HepG2 (cell line): Measurements from ENCODE around the gene ZSCAN20. TPM values are rescaled to one million over a fixed set of nuclear protein-coding genes. Genes with fewer than 3 reads are reported as not detected.
A peak's percentile ranks its signal among the peaks of the same experiment; 100 is the strongest.

Experiments
- CBX5 ChIP-seq: sonication (generic); formaldehyde crosslinking; IDR thresholded peaks from 2 replicates; pipeline ENCODE4 v1.4.0; 2020; ENCODE audit warnings: missing genetic modification reagents, borderline replicate concordance
- DPF2 ChIP-seq: sonication (generic); formaldehyde crosslinking; IDR thresholded peaks from 2 replicates; pipeline ENCODE4 v1.4.0; 2020; ENCODE audit warnings: mild to moderate bottlenecking, low read depth, missing genetic modification reagents, borderline replicate concordance
- FOXA1 ChIP-seq, 2 experiments: fragments of 450-650 bp in 1 of 2; sonication (generic) in 1 of 2; formaldehyde crosslinking in 1 of 2; IDR thresholded peaks; 2 replicates each; pipeline versions ENCODE4 v1.4.0 to v1.6.1; 2016 to 2020; ENCODE audit warnings: missing genetic modification reagents in 1 of 2
- FOXA3 ChIP-seq: IDR thresholded peaks from 2 replicates; pipeline ENCODE4 v1.6.1; 2016; ENCODE audit warnings: missing genetic modification reagents, missing compliant biosample characterization
- HNF4A ChIP-seq: sonication (generic); formaldehyde crosslinking; IDR thresholded peaks from 2 replicates; pipeline ENCODE4 v1.4.0; 2020; ENCODE audit warnings: missing genetic modification reagents
- HOXA3 ChIP-seq: sonication (generic); formaldehyde crosslinking; IDR thresholded peaks from 2 replicates; pipeline ENCODE4 v1.5.0; 2020; ENCODE audit warnings: missing genetic modification reagents
- MXD4 ChIP-seq: IDR thresholded peaks from 2 replicates; pipeline ENCODE4 v1.6.1; 2016; ENCODE audit warnings: mild to moderate bottlenecking, missing biosample characterization, missing genetic modification reagents
- MXI1 ChIP-seq: IDR thresholded peaks from 3 replicates; pipeline ENCODE4 v1.6.1; 2012; ENCODE audit warnings: low read depth, low read length, inconsistent platforms, borderline replicate concordance
- SALL1 ChIP-seq: sonication (generic); formaldehyde crosslinking; IDR thresholded peaks from 2 replicates; pipeline ENCODE4 v1.8.0; 2022; ENCODE audit warnings: mild to moderate bottlenecking, missing genetic modification reagents
- SAP130 ChIP-seq: IDR thresholded peaks from 2 replicates; pipeline ENCODE4 v1.6.1; 2016; ENCODE audit warnings: low read depth
- TBX3 ChIP-seq: fragments of 450-650 bp; IDR thresholded peaks from 2 replicates; pipeline ENCODE4 v1.6.1; 2017; ENCODE audit warnings: antibody characterized with exemption, mild to moderate bottlenecking, inconsistent platforms, borderline replicate concordance
- TFAP4 ChIP-seq: sonication (generic); IDR thresholded peaks from 2 replicates; pipeline ENCODE4 v1.6.1; 2016; ENCODE audit warnings: low read depth, borderline replicate concordance
- ZMYM3 ChIP-seq: sonication (generic); formaldehyde crosslinking; IDR thresholded peaks from 2 replicates; pipeline ENCODE4 v1.5.1; 2020; ENCODE audit warnings: mild to moderate bottlenecking, missing genetic modification reagents
- ZNF136 ChIP-seq: sonication (generic); formaldehyde crosslinking; IDR thresholded peaks from 2 replicates; pipeline ENCODE4 v1.8.1; 2022; ENCODE audit warnings: low read depth, mild to moderate bottlenecking, moderate library complexity, missing genetic modification reagents
- ZNF292 ChIP-seq: sonication (generic); formaldehyde crosslinking; IDR thresholded peaks from 2 replicates; pipeline ENCODE4 v1.8.1; 2022; ENCODE audit warnings: mild to moderate bottlenecking, low read depth, missing genetic modification reagents, borderline replicate concordance
- ZNF788 ChIP-seq: sonication (generic); formaldehyde crosslinking; IDR thresholded peaks from 2 replicates; pipeline ENCODE4 v1.5.0; 2020; ENCODE audit warnings: mild to moderate bottlenecking, missing genetic modification reagents, borderline replicate concordance
- polyA plus RNA-seq, 8 experiments: library from polyadenylated mRNA; depleted of rRNA in 3 of 8; stranded (reverse) in 7 of 8; unstranded in 1 of 8; fragments of >200 nt; fragmentation: Illumina TruSeq in 4 of 8; extraction: Trizol in 4 of 8; gene quantifications; 2 replicates each; pipeline versions ENCODE4 v1.2.1 to v1.2.3, GENCODE V29; 2011 to 2016; ENCODE audit warnings: low read depth in 4 of 8, missing spikeins in 1 of 8, mixed read lengths in 1 of 8; ENCODE audit not compliant: insufficient read depth in 1 of 8
- total RNA-seq, 5 experiments: library from RNA; depleted of rRNA; stranded (reverse); fragments of >200 nt; fragmentation: Illumina TruSeq; extraction: Trizol; gene quantifications; 2 replicates each; pipeline ENCODE4 v1.2.3, GENCODE V29; 2016; ENCODE audit warnings: low read depth in 1 of 5
- TF ChIP-seq, protein P1 (sequence below): sonication (generic); formaldehyde crosslinking; IDR thresholded peaks from 2 replicates; pipeline ENCODE4 v1.5.0; 2020; ENCODE audit warnings: mild to moderate bottlenecking, missing genetic modification reagents, borderline replicate concordance
- TF ChIP-seq, protein P2 (sequence below): sonication (generic); formaldehyde crosslinking; IDR thresholded peaks from 2 replicates; pipeline ENCODE4 v1.4.0; 2020; ENCODE audit warnings: missing genetic modification reagents; ENCODE audit errors: not compliant biosample characterization

The ZSCAN20 gene
- total and polyA plus RNA-seq, 2 of the 13 experiments (the other 11 are each of a cell fraction or from before 2014, with no cell fraction given), result 1.1 to 2.8 TPM

DNA sequence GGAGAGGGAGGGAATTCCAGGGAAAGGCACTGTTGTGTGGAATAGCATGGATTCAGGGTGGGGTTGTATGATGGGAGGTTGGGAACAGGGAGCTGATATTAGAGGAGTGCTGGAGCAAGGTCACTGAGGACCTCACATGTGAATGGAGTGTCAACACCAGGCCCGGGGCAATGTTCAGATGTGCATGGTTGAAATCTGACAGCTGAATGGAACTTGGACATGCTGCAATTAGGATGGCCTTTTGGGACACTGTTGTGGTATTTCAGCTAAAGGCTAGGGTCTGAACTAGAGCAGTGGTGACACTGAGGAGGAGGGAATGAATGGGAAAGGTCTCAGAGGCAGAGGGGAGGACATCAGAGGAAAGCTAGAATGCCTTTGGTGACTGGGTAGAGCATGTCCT lies 25.0 kb downstream of the ZSCAN20 start (continued):
- TF ChIP-seq ZNF292 (peak; percentile 40; the same call in 1 of the 2 replicates), ZMYM3 (CRISPR knock-in tag) (peak; percentile 18; the same call in 1 of the 2 replicates), FOXA1 (IDR thresholded peaks at IDR 0.05) (no peak), FOXA1 (CRISPR knock-in tag; IDR thresholded peaks at IDR 0.05) (peak; percentile 53), ZNF788 (CRISPR knock-in tag) (no peak), HNF4A (CRISPR knock-in tag) (peak; percentile 76), SALL1 (peak; percentile 32; the same call in 1 of the 2 replicates), ZNF136 (no peak), MXI1 (0 out of 3 replicates have a peak, but pooled peaks have one; percentile 29), SAP130 (CRISPR knock-in tag) (0 out of 2 replicates have a peak, but pooled peaks have one; percentile 19), CBX5 (CRISPR knock-in tag) (no peak), HOXA3 (CRISPR knock-in tag) (0 out of 2 replicates have a peak, but pooled peaks have one; percentile 26), TFAP4 (peak; percentile 36; the same call in 1 of the 2 replicates), TBX3 (no peak), FOXA3 (peak; percentile 52; the same call in 1 of the 2 replicates), DPF2 (CRISPR knock-in tag) (0 out of 2 replicates have a peak, but pooled peaks have one; percentile 35), MXD4 (CRISPR knock-in tag) (0 out of 2 replicates have a peak, but pooled peaks have one; percentile 31)
- TF ChIP-seq, protein P1, sequence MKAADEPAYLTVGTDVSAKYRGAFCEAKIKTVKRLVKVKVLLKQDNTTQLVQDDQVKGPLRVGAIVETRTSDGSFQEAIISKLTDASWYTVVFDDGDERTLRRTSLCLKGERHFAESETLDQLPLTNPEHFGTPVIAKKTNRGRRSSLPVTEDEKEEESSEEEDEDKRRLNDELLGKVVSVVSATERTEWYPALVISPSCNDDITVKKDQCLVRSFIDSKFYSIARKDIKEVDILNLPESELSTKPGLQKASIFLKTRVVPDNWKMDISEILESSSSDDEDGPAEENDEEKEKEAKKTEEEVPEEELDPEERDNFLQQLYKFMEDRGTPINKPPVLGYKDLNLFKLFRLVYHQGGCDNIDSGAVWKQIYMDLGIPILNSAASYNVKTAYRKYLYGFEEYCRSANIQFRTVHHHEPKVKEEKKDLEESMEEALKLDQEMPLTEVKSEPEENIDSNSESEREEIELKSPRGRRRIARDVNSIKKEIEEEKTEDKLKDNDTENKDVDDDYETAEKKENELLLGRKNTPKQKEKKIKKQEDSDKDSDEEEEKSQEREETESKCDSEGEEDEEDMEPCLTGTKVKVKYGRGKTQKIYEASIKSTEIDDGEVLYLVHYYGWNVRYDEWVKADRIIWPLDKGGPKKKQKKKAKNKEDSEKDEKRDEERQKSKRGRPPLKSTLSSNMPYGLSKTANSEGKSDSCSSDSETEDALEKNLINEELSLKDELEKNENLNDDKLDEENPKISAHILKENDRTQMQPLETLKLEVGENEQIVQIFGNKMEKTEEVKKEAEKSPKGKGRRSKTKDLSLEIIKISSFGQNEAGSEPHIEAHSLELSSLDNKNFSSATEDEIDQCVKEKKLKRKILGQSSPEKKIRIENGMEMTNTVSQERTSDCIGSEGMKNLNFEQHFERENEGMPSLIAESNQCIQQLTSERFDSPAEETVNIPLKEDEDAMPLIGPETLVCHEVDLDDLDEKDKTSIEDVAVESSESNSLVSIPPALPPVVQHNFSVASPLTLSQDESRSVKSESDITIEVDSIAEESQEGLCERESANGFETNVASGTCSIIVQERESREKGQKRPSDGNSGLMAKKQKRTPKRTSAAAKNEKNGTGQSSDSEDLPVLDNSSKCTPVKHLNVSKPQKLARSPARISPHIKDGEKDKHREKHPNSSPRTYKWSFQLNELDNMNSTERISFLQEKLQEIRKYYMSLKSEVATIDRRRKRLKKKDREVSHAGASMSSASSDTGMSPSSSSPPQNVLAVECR (CRISPR knock-in tag), result peak; percentile 35; the same call in 1 of the 2 replicates
- TF ChIP-seq, protein P2, sequence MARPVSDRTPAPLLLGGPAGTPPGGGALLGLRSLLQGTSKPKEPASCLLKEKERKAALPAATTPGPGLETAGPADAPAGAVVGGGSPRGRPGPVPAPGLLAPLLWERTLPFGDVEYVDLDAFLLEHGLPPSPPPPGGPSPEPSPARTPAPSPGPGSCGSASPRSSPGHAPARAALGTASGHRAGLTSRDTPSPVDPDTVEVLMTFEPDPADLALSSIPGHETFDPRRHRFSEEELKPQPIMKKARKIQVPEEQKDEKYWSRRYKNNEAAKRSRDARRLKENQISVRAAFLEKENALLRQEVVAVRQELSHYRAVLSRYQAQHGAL (CRISPR knock-in tag), result no peak
